HG02571 (cell line): Measurements from ENCODE around the gene MRPS7.

Source experiments
- ATAC-seq: cut with Tn5 transposase; IDR thresholded peaks from one replicate; pipeline ENCODE4 v1.9.1; 2021; ENCODE audit warnings: mild to moderate bottlenecking, moderate library complexity; ENCODE audit not compliant: unreplicated experiment

MRPS7 gene

GRCh38 chr17:75307957-75308731 lies 46.5 kb downstream of the MRPS7 start:
- no peak for ATAC-seq

GRCh38 chr17:75308732-75309629 lies 47.3 kb downstream of the MRPS7 start:
- ATAC-seq: no peak

- ATAC-seq: no peak
Measured at GRCh38 chr17:75313941-75314551, 52.4 kb downstream of the MRPS7 start.

GRCh38 chr17:75315541-75316243 lies 54.0 kb downstream of the MRPS7 start:
- no peak for ATAC-seq
